ENCODE measurements around the gene AP4M1. TPM values are rescaled to one million over a fixed set of nuclear protein-coding genes. Genes with fewer than 3 reads are reported as not detected.

The AP4M1 gene
- total and polyA plus RNA-seq, 9 of the 15 experiments (the other 6 are each of a cell fraction or from before 2014, with no cell fraction given), result 1.3 to 30.9 (median 14.1) TPM

DNA sequence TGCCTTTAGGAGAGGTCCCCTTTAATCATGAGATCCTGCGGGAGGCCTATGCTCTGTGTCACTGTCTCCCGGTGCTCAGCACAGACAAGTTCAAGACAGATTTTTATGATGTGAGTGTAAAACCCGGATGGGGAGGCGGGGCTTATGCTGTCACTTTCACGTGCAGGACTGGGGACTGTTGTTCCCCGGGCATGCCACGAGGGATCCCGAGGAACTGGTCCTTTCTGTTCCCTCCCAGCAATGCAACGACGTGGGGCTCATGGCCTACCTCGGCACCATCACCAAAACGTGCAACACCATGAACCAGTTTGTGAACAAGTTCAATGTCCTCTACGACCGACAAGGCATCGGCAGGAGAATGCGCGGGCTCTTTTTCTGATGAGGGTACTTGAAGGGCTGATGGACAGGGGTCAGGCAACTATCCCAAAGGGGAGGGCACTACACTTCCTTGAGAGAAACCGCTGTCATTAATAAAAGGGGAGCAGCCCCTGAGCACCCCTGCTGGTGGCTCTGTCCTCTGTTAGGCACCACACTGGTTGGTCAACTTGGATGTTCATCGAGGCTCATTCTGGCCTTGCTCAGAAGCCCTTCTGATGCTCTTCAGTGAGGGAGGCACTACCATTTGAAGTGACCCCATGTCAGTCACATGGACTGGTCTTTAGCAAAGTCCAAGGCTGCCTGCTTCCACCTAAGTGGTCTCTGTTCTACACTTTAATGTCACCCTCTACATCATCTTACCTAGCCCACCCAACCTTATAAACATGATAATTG lies 9.8 kb upstream of the AP4M1 start (continued):
- TF ChIP-seq, protein P1, sequence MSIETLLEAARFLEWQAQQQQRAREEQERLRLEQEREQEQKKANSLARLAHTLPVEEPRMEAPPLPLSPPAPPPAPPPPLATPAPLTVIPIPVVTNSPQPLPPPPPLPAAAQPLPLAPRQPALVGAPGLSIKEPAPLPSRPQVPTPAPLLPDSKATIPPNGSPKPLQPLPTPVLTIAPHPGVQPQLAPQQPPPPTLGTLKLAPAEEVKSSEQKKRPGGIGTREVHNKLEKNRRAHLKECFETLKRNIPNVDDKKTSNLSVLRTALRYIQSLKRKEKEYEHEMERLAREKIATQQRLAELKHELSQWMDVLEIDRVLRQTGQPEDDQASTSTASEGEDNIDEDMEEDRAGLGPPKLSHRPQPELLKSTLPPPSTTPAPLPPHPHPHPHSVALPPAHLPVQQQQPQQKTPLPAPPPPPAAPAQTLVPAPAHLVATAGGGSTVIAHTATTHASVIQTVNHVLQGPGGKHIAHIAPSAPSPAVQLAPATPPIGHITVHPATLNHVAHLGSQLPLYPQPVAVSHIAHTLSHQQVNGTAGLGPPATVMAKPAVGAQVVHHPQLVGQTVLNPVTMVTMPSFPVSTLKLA (conservative IDR thresholded peaks at IDR 0.05), result peak; percentile 40 to 60
- TF ChIP-seq ESRRA (IDR thresholded peaks at IDR 0.05; ENCODE audit: borderline replicate concordance, low read depth), result 0 out of 2 replicates have a peak, but pooled peaks have one; percentile 10

DNA sequence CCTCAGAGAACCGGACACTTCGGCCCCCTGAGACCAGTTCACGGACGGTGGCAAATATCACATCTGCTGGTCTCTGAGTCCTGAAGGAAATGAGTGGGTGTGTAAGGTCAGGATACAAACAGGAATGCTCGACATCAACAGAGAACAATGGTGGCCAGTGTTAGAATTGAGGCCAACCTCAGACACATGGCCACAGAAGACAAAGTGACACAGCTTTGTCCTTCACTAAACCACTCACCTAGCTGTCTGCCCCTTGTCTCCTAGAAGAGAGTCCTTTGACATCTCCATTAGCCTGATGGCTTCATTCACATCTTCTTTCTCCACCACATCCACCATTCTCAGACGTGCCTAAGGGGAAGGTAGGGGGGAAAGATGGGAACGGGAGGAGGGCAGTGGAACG lies 8.4 kb upstream of the AP4M1 start:
- peak; percentile 0; the same call in 1 of the 3 replicates for ATAC-seq
- POLR2A ChIA-PET, result interaction anchor here (0.8 to 7.9 kb wide), 5 partner anchors 8 to 533 kb away, joined by 4 to 115 read pairs (median 10); partner anchors contain the start of genes AP4M1 and MCM7
- Histone ChIP-seq H2AFZ (ENCODE audit: low read depth, low read length) (no peak overlapping the region), H3K79me2 (ENCODE audit: control insufficient read depth, insufficient read depth, low read length) (peaks cover 38% of the 10 kb centered on the region), H3K9me1 (ENCODE audit: control insufficient read depth, insufficient read depth, low read length) (no peaks in the 10 kb centered on the region), H3K36me3 (ENCODE audit: control insufficient read depth, insufficient read depth, low read length) (peaks cover 83% of the 10 kb centered on the region), H3K4me2 (ENCODE audit: insufficient read depth, low read length) (no peak overlapping the region), H3K4me1 (replicated peaks in 1 of 2; ENCODE audit: control insufficient read depth in 2 of 2, insufficient read depth in 2 of 2, low read length in 2 of 2) (peaks cover 14 to 26% of the 10 kb centered on the region in 2 experiments), H3K9ac (ENCODE audit: insufficient read depth in 1 of 2, low read depth in 2 of 2, low read length in 2 of 2) (peak overlapping the region in 1 of 2 experiments; percentile 61; a peak in 2 of 4 replicates), H3K4me3 (no peak overlapping the region), H3K27ac (ENCODE audit: extremely low read depth, low read depth, low read length) (no peak overlapping the region; the same call in 2 of the 3 replicates), H3K9me3 (replicated peaks; ENCODE audit: control insufficient read depth, insufficient read depth, low read depth, low read length) (no peaks in the 10 kb centered on the region), H3K27me3 (ENCODE audit: control insufficient read depth in 2 of 2, insufficient read depth in 2 of 2, low read length in 2 of 2) (no peaks in the 10 kb centered on the region), H4K20me1 (replicated peaks; ENCODE audit: control insufficient read depth, insufficient read depth, low read length) (peaks cover 36% of the 10 kb centered on the region)
- TSS peak; percentile 52 for BruUV-seq (replicated peaks)
- intact Hi-C loops (cut with micrococcal nuclease), result no loop called here
- no peak for DNase-seq (ENCODE audit: extremely low read depth in 1 of 4, low spot score in 3 of 4)
- no peak for FAIRE-seq
- TF ChIP-seq PML (IDR thresholded peaks at IDR 0.05; ENCODE audit: low read length) (0 out of 2 replicates have a peak, but pooled peaks have one; percentile 16), POLR2A (conservative IDR thresholded peaks at IDR 0.05) (peak; percentile 37), KAT8 (IDR thresholded peaks at IDR 0.05; ENCODE audit: low read depth) (no peak), CHCHD3 (CRISPR knock-in tag; IDR thresholded peaks at IDR 0.05) (no peak), POLR2AphosphoS5 (IDR thresholded peaks at IDR 0.05; ENCODE audit: control insufficient read depth, insufficient read depth, low read depth, low read length) (peak; percentile 69; the same call in 1 of the 2 replicates), NFIC (IDR thresholded peaks at IDR 0.05) (0 out of 2 replicates have a peak, but pooled peaks have one; percentile 7), SUPT5H (IDR thresholded peaks at IDR 0.05) (0 out of 2 replicates have a peak, but pooled peaks have one; percentile 14)
- WGBS (ENCODE audit: insufficient coverage, low coverage, missing lambda C conversion rate), result 82% methylated on average over 8 of the region's 8 CpGs
- CTCF ChIA-PET (ENCODE audit: low intra/inter-chr PET ratio), result no interaction called here
- in situ Hi-C loops (cut with MboI), result no loop called here

All from K562 (cell line).